Muscle layer of duodenum (tissue), 2 donors: Measurements from ENCODE around the gene OSR1.
"Not testable (repeated sequence)": the region's sequence is repeated elsewhere in the genome, so short reads cannot be mapped to it uniquely, and the experiment has no call there.

Source experiments
- H3K27ac ChIP-seq: one replicate; pipeline ENCODE4 v1.7.0; 2013; ENCODE audit warnings: mild to moderate bottlenecking, low read length
- H3K27me3 ChIP-seq: one replicate; pipeline ENCODE4 v1.7.0; 2013; ENCODE audit warnings: low read depth, mild to moderate bottlenecking, control low read depth, low read length
- H3K36me3 ChIP-seq, 2 donors: one replicate each; pipeline ENCODE4 v1.7.0; 2013; ENCODE audit warnings: low read length in 2 of 2, control low read depth in 1 of 2, mild to moderate bottlenecking in 1 of 2; ENCODE audit not compliant: insufficient read depth in 2 of 2, control insufficient read depth in 1 of 2
- H3K4me1 ChIP-seq, 2 donors: one replicate each; pipeline ENCODE4 v1.7.0; 2013; ENCODE audit warnings: low read length in 2 of 2, mild to moderate bottlenecking in 2 of 2, control low read depth in 1 of 2, moderate library complexity in 1 of 2; ENCODE audit not compliant: insufficient read depth in 2 of 2, control insufficient read depth in 1 of 2
- H3K4me3 ChIP-seq, 2 donors: one replicate each; pipeline ENCODE4 v1.7.0; 2013; ENCODE audit warnings: low read length in 2 of 2, low read depth in 1 of 2, mild to moderate bottlenecking in 1 of 2
- H3K9me3 ChIP-seq, 2 donors: one replicate each; pipeline ENCODE4 v1.7.0; 2013; ENCODE audit warnings: low read length in 2 of 2, control low read depth in 1 of 2, mild to moderate bottlenecking in 1 of 2; ENCODE audit not compliant: control insufficient read depth in 1 of 2
- donor health status: healthy.

Gene OSR1

DNA sequence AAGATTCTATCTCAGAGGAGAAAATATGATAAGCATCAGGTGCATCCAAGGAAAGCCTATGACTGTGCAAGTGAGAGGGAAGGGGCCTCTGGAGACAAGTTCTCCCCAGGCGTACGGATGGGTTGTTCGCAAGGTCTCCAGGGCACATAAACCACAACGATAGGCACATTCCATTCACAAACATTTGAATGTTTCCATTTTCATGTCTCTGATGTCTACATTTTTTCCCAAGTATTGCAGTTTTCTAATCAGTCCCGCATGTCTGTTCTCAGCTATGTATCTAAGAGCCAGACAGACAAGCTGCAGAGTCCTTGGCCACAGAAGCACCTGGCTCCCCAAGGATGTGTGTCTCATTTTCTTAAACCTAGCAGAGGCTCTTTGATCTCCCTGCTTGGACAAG lies 28.0 kb downstream of the OSR1 start:
- no peak overlapping the region for H3K4me3 ChIP-seq
- H3K27ac ChIP-seq, result no peak overlapping the region
- no peaks in the 10 kb centered on the region for H3K36me3 ChIP-seq
- H3K27me3 ChIP-seq, result no peaks in the 10 kb centered on the region
- H3K4me1 ChIP-seq, result no peaks in the 10 kb centered on the region
- H3K9me3 ChIP-seq, result no peaks in the 10 kb centered on the region

DNA sequence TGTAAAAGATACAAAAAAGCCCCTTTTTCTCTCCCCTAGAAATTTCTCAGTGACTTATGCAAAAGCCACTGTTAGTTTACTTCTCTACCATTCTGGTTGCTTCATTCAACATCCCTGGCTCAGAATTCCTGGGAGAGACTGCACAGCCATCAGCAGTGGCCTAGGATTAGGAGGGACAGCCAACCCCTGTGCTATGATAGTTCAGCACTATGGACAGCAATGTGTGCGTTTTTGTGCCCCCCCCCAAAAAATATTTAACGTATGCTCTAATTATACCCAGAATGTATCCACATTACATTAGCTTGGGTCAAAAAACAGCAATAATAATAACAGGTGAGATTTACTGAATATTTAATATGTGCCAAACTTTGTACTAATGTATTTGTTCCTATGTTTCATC lies 29.0 kb downstream of the OSR1 start:
- Histone ChIP-seq H3K27me3 (no peaks in the 10 kb centered on the region), H3K36me3 (no peaks in the 10 kb centered on the region)

DNA sequence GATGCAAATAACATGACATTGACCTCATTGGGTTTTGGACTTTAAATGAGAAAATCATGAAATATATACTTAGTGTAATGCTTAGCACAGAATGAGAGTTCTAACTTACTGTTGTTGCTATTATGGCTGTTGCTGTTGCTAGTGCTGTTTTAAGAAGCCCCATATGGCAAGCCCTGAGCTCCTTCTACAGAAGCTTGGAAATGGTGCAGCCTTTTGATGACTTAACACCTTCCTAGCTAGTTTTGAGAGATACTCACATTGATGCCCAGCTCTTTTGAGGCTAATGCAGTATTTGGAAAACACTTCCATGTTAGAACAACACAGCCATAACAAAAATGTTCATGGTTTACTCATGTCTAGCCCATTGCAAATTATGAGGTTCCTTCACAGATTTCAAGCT lies 30.9 kb downstream of the OSR1 start:
- Histone ChIP-seq H3K36me3 (no peaks in the 10 kb centered on the region), H3K9me3 (no peaks in the 10 kb centered on the region), H3K4me3 (no peak overlapping the region), H3K27ac (no peak overlapping the region), H3K4me1 (no peaks in the 10 kb centered on the region), H3K27me3 (no peaks in the 10 kb centered on the region)

More for the DNA sequence above, 29.0 kb downstream of the OSR1 start:
- Histone ChIP-seq H3K4me3 (no peak overlapping the region), H3K4me1 (no peaks in the 10 kb centered on the region), H3K9me3 (no peaks in the 10 kb centered on the region), H3K27ac (no peak overlapping the region)

DNA sequence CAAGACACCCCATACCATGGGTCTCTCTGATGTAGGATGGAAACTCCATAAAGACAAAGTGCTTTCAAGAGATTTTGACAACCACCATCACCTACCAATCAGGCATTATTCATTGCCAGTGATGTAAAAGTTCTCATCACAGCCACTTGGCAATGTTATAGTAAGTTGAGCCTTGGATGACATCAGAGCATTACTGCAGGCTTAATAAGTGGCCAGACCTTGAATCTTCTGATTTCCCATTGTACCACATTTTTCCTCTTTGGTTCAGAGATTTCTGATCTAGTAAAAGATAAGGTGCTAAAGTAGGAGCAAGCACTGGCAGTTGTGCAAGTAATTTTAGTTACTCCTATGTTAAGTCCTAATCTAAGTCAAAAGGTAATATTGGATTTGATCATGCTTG lies 36.5 kb downstream of the OSR1 start:
- H3K4me1 ChIP-seq, result no peaks in the 10 kb centered on the region
- H3K27me3 ChIP-seq, result no peaks in the 10 kb centered on the region
- H3K27ac ChIP-seq, result no peak overlapping the region
- H3K4me3 ChIP-seq, result no peak overlapping the region
- H3K36me3 ChIP-seq, result no peaks in the 10 kb centered on the region
- H3K9me3 ChIP-seq, result peaks cover 0 to 2% of the 10 kb centered on the region in 2 donors

DNA sequence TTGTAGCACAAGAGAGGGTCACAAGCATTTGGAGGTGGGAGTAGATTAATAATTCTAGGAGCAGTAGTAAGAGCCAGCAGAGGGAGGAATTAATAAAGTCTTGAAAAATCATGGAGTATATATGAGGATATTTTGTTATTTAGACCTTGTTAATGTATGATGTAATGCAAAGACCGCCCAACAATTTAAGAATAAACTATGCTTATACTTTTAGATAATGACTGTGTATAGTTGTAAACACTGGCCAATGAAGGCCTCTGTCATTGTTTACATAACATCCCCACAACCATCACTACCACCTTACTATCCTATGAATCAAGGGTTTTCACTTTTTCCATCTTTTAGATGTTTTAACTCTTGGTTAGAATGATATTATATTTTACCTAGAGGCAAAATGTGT lies 37.6 kb downstream of the OSR1 start:
- no peaks in the 10 kb centered on the region for H3K36me3 ChIP-seq
- peaks cover 0 to 2% of the 10 kb centered on the region in 2 donors for H3K9me3 ChIP-seq
- H3K27me3 ChIP-seq, result no peaks in the 10 kb centered on the region
- H3K4me1 ChIP-seq, result no peaks in the 10 kb centered on the region
- no peak overlapping the region for H3K4me3 ChIP-seq
- H3K27ac ChIP-seq, result no peak overlapping the region

DNA sequence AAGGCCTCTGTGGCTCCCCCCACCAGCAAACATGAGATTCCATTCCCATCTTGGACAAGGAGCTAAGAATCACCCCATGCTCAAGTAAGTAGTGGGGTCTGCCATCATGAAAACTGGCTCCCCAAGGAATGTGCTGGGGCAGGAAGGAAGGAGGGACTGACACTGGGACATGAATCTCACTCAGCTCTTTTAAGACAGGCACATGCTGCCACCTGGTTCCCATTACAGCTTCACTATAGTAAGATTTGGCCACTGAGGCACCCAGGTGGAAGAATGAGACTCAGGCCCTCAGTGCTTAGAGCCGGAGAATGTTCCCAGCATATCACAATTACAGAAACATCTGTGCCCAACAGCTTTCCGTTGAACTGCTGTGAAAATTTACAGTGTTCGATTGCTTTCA lies 38.7 kb downstream of the OSR1 start:
- peaks cover 0 to 2% of the 10 kb centered on the region in 2 donors for H3K9me3 ChIP-seq
- no peak overlapping the region for H3K4me3 ChIP-seq
- H3K36me3 ChIP-seq, result no peaks in the 10 kb centered on the region
- H3K4me1 ChIP-seq, result no peaks in the 10 kb centered on the region
- H3K27ac ChIP-seq, result no peak overlapping the region
- no peaks in the 10 kb centered on the region for H3K27me3 ChIP-seq

DNA sequence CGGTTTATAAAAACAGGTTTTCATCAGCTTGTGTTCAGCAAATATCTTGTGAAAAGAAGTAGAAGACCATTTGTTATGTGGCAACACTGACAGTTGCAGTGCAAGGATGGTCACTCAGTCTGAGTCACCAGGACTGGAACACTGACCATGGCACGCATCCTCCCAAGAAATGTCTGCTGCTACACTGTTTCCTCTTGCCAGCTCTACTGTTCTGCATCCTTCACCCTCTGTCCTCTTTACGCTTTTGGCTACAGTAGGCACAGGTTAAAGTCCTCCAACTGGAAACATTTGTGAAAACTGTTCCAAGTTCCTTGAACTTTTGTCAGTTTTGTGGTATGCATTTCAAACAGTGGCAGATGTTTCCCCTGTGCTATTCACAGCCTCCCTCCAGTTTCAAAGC lies 39.4 kb downstream of the OSR1 start:
- Histone ChIP-seq H3K36me3 (no peaks in the 10 kb centered on the region), H3K4me1 (no peaks in the 10 kb centered on the region), H3K27me3 (no peaks in the 10 kb centered on the region), H3K27ac (no peak overlapping the region), H3K4me3 (no peak overlapping the region), H3K9me3 (peaks cover 0 to 2% of the 10 kb centered on the region in 2 donors)

DNA sequence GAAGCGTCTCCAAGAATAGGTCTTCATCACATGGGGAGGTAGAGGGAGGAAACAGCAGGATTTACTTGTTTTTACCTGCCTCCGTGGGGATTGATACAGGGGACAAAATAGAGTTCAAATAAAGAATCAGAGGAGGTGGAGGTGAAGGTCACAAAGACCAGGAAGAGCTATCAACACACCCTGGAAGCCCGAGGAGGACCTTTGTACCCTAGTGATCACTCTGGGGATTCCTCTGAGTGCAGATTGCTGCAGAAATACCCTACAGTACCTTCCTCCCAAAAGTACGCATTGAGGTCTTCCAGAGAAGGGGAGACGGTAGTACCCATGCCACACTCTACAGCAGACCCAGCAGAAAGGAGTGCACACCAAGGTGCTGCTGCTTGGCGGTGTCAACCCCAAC lies 44.9 kb downstream of the OSR1 start:
- Histone ChIP-seq H3K36me3 (no peaks in the 10 kb centered on the region), H3K27ac (no peak overlapping the region), H3K4me3 (no peak overlapping the region), H3K27me3 (no peaks in the 10 kb centered on the region), H3K4me1 (no peaks in the 10 kb centered on the region), H3K9me3 (no peaks in the 10 kb centered on the region)

DNA sequence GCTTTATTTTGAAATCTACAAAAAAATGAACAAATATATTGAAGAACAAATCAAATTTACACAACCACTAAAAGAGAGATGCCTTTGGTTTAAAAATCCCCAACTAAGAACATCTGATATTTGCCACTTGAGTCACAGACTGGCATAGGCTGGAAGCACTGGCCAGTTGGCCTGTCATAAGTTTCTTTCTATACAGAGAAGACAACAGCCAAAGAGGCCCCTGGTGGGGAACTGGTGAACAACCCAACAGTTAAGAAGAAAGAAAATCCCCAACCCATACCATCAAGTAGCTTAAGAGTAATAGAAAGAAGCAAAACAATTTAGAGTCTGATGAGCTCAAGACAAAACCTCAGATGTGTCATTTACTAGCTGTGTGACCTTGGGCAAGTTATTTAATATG lies 45.5 kb downstream of the OSR1 start:
- no peaks in the 10 kb centered on the region for H3K4me1 ChIP-seq
- H3K9me3 ChIP-seq, result no peaks in the 10 kb centered on the region
- H3K27ac ChIP-seq, result no peak overlapping the region
- H3K27me3 ChIP-seq, result no peaks in the 10 kb centered on the region
- H3K36me3 ChIP-seq, result no peaks in the 10 kb centered on the region
- H3K4me3 ChIP-seq, result no peak overlapping the region

DNA sequence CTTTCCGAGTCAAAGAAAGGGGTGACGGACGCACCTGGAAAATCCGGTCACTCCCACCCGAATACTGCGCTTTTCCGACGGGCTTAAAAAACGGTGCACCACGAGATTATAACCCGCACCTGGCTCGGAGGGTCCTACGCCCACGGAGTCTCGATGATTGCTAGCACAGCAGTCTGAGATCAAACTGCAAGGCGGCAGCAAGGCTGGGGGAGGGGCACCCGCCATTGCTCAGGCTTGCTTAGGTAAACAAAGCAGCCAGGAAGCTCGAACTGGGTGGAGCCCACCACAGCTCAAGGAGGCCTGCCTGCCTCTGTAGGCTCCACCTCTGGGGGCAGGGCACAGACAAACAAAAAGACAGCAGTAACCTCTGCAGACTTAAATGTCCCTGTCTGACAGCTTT lies 52.4 kb downstream of the OSR1 start:
- not testable (repeated sequence) for H3K4me1 ChIP-seq, H3K4me3 ChIP-seq, H3K27ac ChIP-seq, H3K9me3 ChIP-seq, H3K27me3 ChIP-seq, H3K36me3 ChIP-seq

DNA sequence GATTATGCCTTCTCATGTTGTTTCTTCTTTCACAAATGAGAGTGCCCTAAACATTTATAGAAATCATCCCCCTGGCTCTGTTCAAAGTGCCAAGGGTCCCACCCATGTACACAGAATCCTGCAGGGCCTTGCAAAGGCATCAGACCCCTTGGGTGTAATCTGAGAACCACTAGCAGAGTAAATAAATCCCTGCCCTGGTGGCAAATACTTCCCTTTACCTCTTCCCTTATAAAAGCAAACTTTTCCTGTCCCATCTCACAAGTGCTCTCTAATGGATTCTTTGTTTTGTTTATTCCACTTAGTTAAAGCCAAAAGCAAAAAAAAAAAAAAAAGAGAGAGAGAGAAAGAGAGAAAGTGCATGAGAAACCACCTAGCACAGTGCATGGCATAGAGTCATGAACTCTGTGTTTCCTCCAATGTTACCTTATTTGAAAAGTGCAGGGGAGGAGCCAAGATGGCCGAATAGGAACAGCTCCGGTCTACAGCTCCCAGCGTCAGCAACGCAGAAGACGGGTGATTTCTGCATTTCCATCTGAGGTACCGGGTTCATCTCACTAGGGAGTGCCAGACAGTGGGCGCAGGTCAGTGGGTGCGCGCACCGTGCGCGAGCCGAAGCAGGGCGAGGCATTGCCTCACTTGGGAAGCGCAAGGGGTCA lies 52.9 kb downstream of the OSR1 start:
- not testable (repeated sequence) for H3K4me1 ChIP-seq, H3K4me3 ChIP-seq, H3K36me3 ChIP-seq

DNA sequence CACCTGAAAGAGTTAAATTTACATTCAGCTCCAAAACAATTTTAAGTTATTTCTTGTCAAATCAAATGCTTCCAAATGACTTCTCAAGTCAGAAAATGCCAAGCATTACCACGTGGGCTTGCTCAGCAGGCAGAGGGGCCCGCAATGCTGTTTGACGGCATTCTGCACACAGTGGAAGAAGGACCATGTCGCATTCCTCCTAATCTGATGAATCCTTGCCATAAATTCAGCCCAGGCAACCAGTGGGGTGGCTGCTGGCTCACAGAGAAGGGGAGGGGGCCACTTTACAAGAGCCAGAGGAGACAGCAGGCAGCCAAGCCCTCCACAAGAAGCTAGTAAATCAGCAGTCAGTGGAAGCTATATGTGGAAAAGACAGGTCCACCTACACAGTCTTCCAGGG lies 56.7 kb downstream of the OSR1 start:
- Histone ChIP-seq H3K27ac (no peak overlapping the region), H3K9me3 (no peaks in the 10 kb centered on the region), H3K36me3 (no peaks in the 10 kb centered on the region), H3K27me3 (no peaks in the 10 kb centered on the region), H3K4me1 (peaks cover 0 to 4% of the 10 kb centered on the region in 2 donors), H3K4me3 (no peak overlapping the region)

More for the DNA sequence above, 52.9 kb downstream of the OSR1 start:
- not testable (repeated sequence) for H3K27me3 ChIP-seq, H3K9me3 ChIP-seq, H3K27ac ChIP-seq
